K562 (cell line): Measurements from ENCODE around the gene C1orf116. TPM values are rescaled to one million over a fixed set of nuclear protein-coding genes. Genes with fewer than 3 reads are reported as not detected.

Experiments
- ATAC-seq: fragments of 200-7000 bp; cut with Tn5 transposase; 3 replicates; pipeline ENCODE4 v1.9.1; 2020; ENCODE audit warnings: moderate library complexity
- BruUV-seq: library from RNA; stranded (reverse); fragments of 400-500 nt; replicated peaks from 2 replicates; lab custom pipeline; 2021; lab: Mats Ljungman, UMichigan
- CTCF ChIA-PET: fragments of 300-600 bp; formaldehyde crosslinking; extraction: SDS; loops from one replicate; lab custom pipeline; 2021; ENCODE audit warnings: low intra/inter-chr PET ratio; lab: Yijun Ruan, JAX
- POLR2A ChIA-PET: fragments of 300-600, 350-650 bp; sonication (Branson Sonifier 250); formaldehyde crosslinking; extraction: SDS; loops from one replicate; lab custom pipeline; 2021; ENCODE audit warnings: antibody characterized with exemption, inconsistent platforms; lab: Yijun Ruan, JAX
- DNase-seq, 4 experiments: peaks; one replicate each; pipeline versions ENCODE4 v3.0.0 to v3.0.0-alpha.2; 2011 to 2018; ENCODE audit warnings: low spot score in 3 of 4, mixed read lengths in 3 of 4; ENCODE audit errors: extremely low read depth in 1 of 4
- FAIRE-seq: peaks from 2 replicates; lab custom pipeline; 2011; peaks lifted over from hg19 to GRCh38; lab: Jason Lieb, UNC
- H2AFZ ChIP-seq: 2 replicates; pipeline ENCODE4 v1.6.0; 2011; ENCODE audit warnings: low read depth, low read length, control low read depth, inconsistent platforms
- H3K27ac ChIP-seq: fragments of 200-600 bp; 3 replicates; pipeline ENCODE4 v1.8.0; 2011; ENCODE audit warnings: low read depth, mild to moderate bottlenecking, control low read depth, inconsistent platforms, low read length, moderate library complexity, mixed read lengths; ENCODE audit errors: extremely low read depth
- H3K27me3 ChIP-seq, 2 experiments: fragments of 300-600 bp in 1 of 2; 2 replicates in 1 of 2; 3 replicates in 1 of 2; pipeline versions ENCODE4 v1.6.0 to v1.8.0; 2011; ENCODE audit warnings: inconsistent platforms in 2 of 2, low read length in 2 of 2, mild to moderate bottlenecking in 1 of 2, mixed read lengths in 1 of 2, moderate library complexity in 1 of 2; ENCODE audit not compliant: control insufficient read depth in 2 of 2, insufficient read depth in 2 of 2
- H3K36me3 ChIP-seq: fragments of 300-600 bp; 3 replicates; pipeline ENCODE4 v1.8.0; 2011; ENCODE audit warnings: mild to moderate bottlenecking, low read length, inconsistent platforms; ENCODE audit not compliant: control insufficient read depth, insufficient read depth
- H3K4me1 ChIP-seq, 2 experiments: fragments of 200-600 bp in 1 of 2; replicated peaks in 1 of 2; 2 replicates in 1 of 2; 3 replicates in 1 of 2; pipeline versions ENCODE4 v1.5.1 to v1.8.0; 2011; ENCODE audit warnings: inconsistent platforms in 2 of 2, low read length in 2 of 2, mild to moderate bottlenecking in 1 of 2, mixed read lengths in 1 of 2, moderate library complexity in 1 of 2; ENCODE audit not compliant: control insufficient read depth in 2 of 2, insufficient read depth in 2 of 2
- H3K4me2 ChIP-seq: 2 replicates; pipeline ENCODE4 v1.6.1; 2011; ENCODE audit warnings: low read length, control low read depth, inconsistent platforms, mixed read lengths; ENCODE audit not compliant: insufficient read depth
- H3K4me3 ChIP-seq: fragments of 200-600 bp; sonication (generic), shearing (Covaris generic); 2 replicates; pipeline ENCODE4 v1.5.1; 2016; ENCODE audit warnings: control low read depth, inconsistent platforms
- H3K79me2 ChIP-seq: fragments of 200-600 bp; 3 replicates; pipeline ENCODE4 v1.8.0; 2011; ENCODE audit warnings: low read length, inconsistent platforms; ENCODE audit not compliant: control insufficient read depth, insufficient read depth
- H3K9ac ChIP-seq, 2 experiments: 2 replicates each; pipeline versions ENCODE4 v1.6.0 to v1.6.1; 2011; ENCODE audit warnings: low read depth in 2 of 2, low read length in 2 of 2, control low read depth in 1 of 2, inconsistent platforms in 1 of 2, mild to moderate bottlenecking in 1 of 2, mixed read lengths in 1 of 2; ENCODE audit not compliant: insufficient read depth in 1 of 2
- H3K9me1 ChIP-seq: one replicate; pipeline ENCODE4 v1.6.0; 2011; ENCODE audit warnings: inconsistent platforms, mild to moderate bottlenecking, low read length, moderate library complexity; ENCODE audit not compliant: control insufficient read depth, insufficient read depth
- H3K9me3 ChIP-seq: replicated peaks from 2 replicates; pipeline ENCODE4 v1.5.1; 2011; ENCODE audit warnings: low read depth, low read length, inconsistent platforms; ENCODE audit not compliant: control insufficient read depth, insufficient read depth
- H4K20me1 ChIP-seq: replicated peaks from 2 replicates; pipeline ENCODE4 v1.6.1; 2011; ENCODE audit warnings: low read length, inconsistent platforms, mixed read lengths; ENCODE audit not compliant: control insufficient read depth, insufficient read depth
- CREB1 ChIP-seq, 2 experiments: sonication (generic) in 1 of 2; formaldehyde crosslinking in 1 of 2; IDR thresholded peaks; 2 replicates each; pipeline versions ENCODE4 v1.6.1 to v1.8.0; 2012 to 2022; ENCODE audit warnings: inconsistent platforms in 1 of 2, mild to moderate bottlenecking in 1 of 2, missing genetic modification reagents in 1 of 2, moderate library complexity in 1 of 2
- DLX4 ChIP-seq: fragments of 250-450 bp; sonication (Bioruptor Pico); IDR thresholded peaks from 2 replicates; pipeline ENCODE4 v1.6.1; 2021; ENCODE audit warnings: mild to moderate bottlenecking
- ETV5 ChIP-seq: sonication (generic); formaldehyde crosslinking; IDR thresholded peaks from 2 replicates; pipeline ENCODE4 v1.4.0; 2020; ENCODE audit warnings: low read depth, mild to moderate bottlenecking, missing genetic modification reagents
- ZNF766 ChIP-seq: fragments of 200-800 bp; sonication (Bioruptor generic); conservative IDR thresholded peaks from 2 replicates; pipeline ENCODE4 v1.6.1; 2016; ENCODE audit warnings: missing genetic modification characterization, missing compliant biosample characterization
- WGBS: fragments of 100-300 bp; shearing (Covaris generic); methylation state at CpG from one replicate; pipeline ENCODE4 v1.1.6; 2016; ENCODE audit warnings: low coverage, mixed read lengths; ENCODE audit not compliant: insufficient coverage; ENCODE audit errors: missing lambda C conversion rate; 5-methylcytosine and 5-hydroxymethylcytosine counted together
- in situ Hi-C: fragments of 300-500 bp; cut with MboI; formaldehyde crosslinking; loops from 4 replicates; pipeline ENCODE4 v1.15.0; 2018; ENCODE audit warnings: inconsistent platforms, mixed read lengths
- intact Hi-C: fragments of 100-400 bp; cut with micrococcal nuclease; formaldehyde crosslinking; loops from 2 replicates; pipeline ENCODE4 v1.14.2; 2022
- polyA plus RNA-seq, 8 experiments: library from polyadenylated mRNA; depleted of rRNA in 4 of 8; stranded (reverse) in 5 of 8; unstranded in 3 of 8; fragments of >200 nt; fragmentation: Nextera tagmentation in 2 of 8; fragmentation: Illumina TruSeq in 1 of 8; extraction: Ambion mirVana in 2 of 8; extraction: Trizol in 1 of 8; gene quantifications; 2 replicates each; pipeline versions ENCODE4 v1.2.1 to v1.2.3, GENCODE V29; 2011 to 2014; ENCODE audit warnings: inconsistent platforms in 1 of 8, missing spikeins in 1 of 8
- total RNA-seq, 7 experiments: library from RNA; depleted of rRNA in 6 of 7; stranded (reverse); fragments of >200 nt in 6 of 7; fragmentation: Illumina TruSeq in 2 of 7; extraction: Trizol in 2 of 7; gene quantifications; 2 replicates each; pipeline versions ENCODE4 v1.2.1 to v1.2.3, GENCODE V29; 2011 to 2021; ENCODE audit warnings: low replicate concordance in 1 of 7

The C1orf116 gene
- total and polyA plus RNA-seq, 9 of the 15 experiments (the other 6 are each of a cell fraction or from before 2014, with no cell fraction given): 0.62 to 3.0 (median 0.95) TPM

GRCh38 chr1:207007352-207008033, 25.1 kb downstream of the C1orf116 start:
- intact Hi-C loops (no loop called here), in situ Hi-C loops (no loop called here)
- WGBS: 66% methylated on average over 5 of the region's 5 CpGs
- Histone ChIP-seq H2AFZ (peak overlapping the region; percentile 84), H3K4me1 (peaks cover 6 to 37% of the 10 kb centered on the region in 2 experiments; a peak in 4 of 5 replicates), H3K9me1 (no peaks in the 10 kb centered on the region), H3K9ac (0 out of 4 replicates have a peak overlapping the region, but pooled peaks of 1 of the 2 experiments have one; percentile 4), H4K20me1 (no peaks in the 10 kb centered on the region), H3K79me2 (no peaks in the 10 kb centered on the region), H3K9me3 (no peaks in the 10 kb centered on the region), H3K4me3 (no peak overlapping the region), H3K4me2 (peak overlapping the region; percentile 43; the same call in 1 of the 2 replicates), H3K27ac (no peak overlapping the region), H3K27me3 (no peaks in the 10 kb centered on the region), H3K36me3 (no peaks in the 10 kb centered on the region)
- ATAC-seq (no peak), FAIRE-seq (peak; percentile 15), DNase-seq (no peak)
- no peak for TF ChIP-seq DLX4 (CRISPR knock-in tag)
- peak; percentile 92 for TF ChIP-seq ZNF766
- no peak for TF ChIP-seq CREB1 (IDR thresholded peaks at IDR 0.05)
- TF ChIP-seq CREB1 (CRISPR knock-in tag; IDR thresholded peaks at IDR 0.05): no peak
- TF ChIP-seq ETV5 (CRISPR knock-in tag): no peak
- BruUV-seq: no TSS peak
- POLR2A ChIA-PET: interaction anchor here (0.9 to 6.5 kb wide), 3 partner anchors 10 to 14 kb away, joined by 3 to 38 read pairs (median 3); no protein-coding TSS in a partner anchor
- CTCF ChIA-PET: no interaction called here
